Lower lobe of right lung (tissue), 2 donors: ENCODE data around the gene LRRIQ1. TPM values are rescaled to one million over a fixed set of nuclear protein-coding genes. Genes with fewer than 3 reads are reported as not detected.
A peak's percentile ranks its signal among the peaks of the same experiment; 100 is the strongest.
"Not testable (repeated sequence)": the region's sequence is repeated elsewhere in the genome, so short reads cannot be mapped to it uniquely, and the experiment has no call there.

ENCODE experiments used
- ATAC-seq, 2 donors: fragments of 200-7000 bp; cut with Tn5 transposase; one replicate each; pipeline ENCODE4 v1.9.1; 2020 to 2022; ENCODE audit warnings: mild to moderate bottlenecking in 2 of 2, moderate library complexity in 2 of 2
- DNase-seq: peaks from one replicate; pipeline ENCODE4 v3.0.0-alpha.2; 2020
- H3K27ac ChIP-seq: fragments of 200-600 bp; one replicate; pipeline ENCODE4 v1.8.0; 2022
- H3K27me3 ChIP-seq: fragments of 200-600 bp; one replicate; pipeline ENCODE4 v1.8.0; 2022; ENCODE audit warnings: low read depth
- H3K36me3 ChIP-seq: fragments of 200-600 bp; one replicate; pipeline ENCODE4 v1.8.0; 2022; ENCODE audit warnings: mild to moderate bottlenecking
- H3K4me1 ChIP-seq: fragments of 200-600 bp; one replicate; pipeline ENCODE4 v1.8.0; 2022
- H3K4me3 ChIP-seq: fragments of 200-600 bp; one replicate; pipeline ENCODE4 v1.8.0; 2022; ENCODE audit warnings: mild to moderate bottlenecking
- H3K9me3 ChIP-seq: fragments of 200-600 bp; one replicate; pipeline ENCODE4 v1.8.0; 2022
- CTCF ChIP-seq: fragments of 200-600 bp; IDR thresholded peaks from one replicate; pipeline ENCODE4 v1.8.0; 2022; ENCODE audit warnings: antibody characterized with exemption, mild to moderate bottlenecking
- intact Hi-C: fragments of 100-400 bp; cut with DNase I; formaldehyde crosslinking; loops from one replicate; pipeline ENCODE4 v1.11.0; 2022
- total RNA-seq: library from RNA; stranded (reverse); fragmentation: NEBNext Ultra II Directional; extraction: Animal tissue kit (Norgen Biotek cat#: 25700); gene quantifications from one replicate; pipeline ENCODE4 v1.2.1, GENCODE V29; 2021
- donor health status: DM: no; HTN: yes; CAD: no; lungs with severe emphysema.

Gene LRRIQ1
- total RNA-seq, 1 donor from 2014 or later: 10.6 TPM

- Histone ChIP-seq H3K4me3 (no peak overlapping the region), H3K27me3 (no peaks in the 10 kb centered on the region), H3K36me3 (no peaks in the 10 kb centered on the region), H3K4me1 (no peaks in the 10 kb centered on the region), H3K27ac (no peak overlapping the region), H3K9me3 (no peaks in the 10 kb centered on the region)
- TF ChIP-seq CTCF: no peak
- DNase-seq (no peak), ATAC-seq (no peak)
- intact Hi-C loops: no loop called here
Observed at GRCh38 chr12:85186236-85186635, 150.1 kb downstream of the LRRIQ1 start.

- DNase-seq (no peak), ATAC-seq (no peak)
- no peaks in the 10 kb centered on the region for H3K4me1 ChIP-seq
- TF ChIP-seq CTCF: no peak
- no peaks in the 10 kb centered on the region for H3K9me3 ChIP-seq
- no peaks in the 10 kb centered on the region for H3K27me3 ChIP-seq
- intact Hi-C loops: no loop called here
- H3K27ac ChIP-seq: no peak overlapping the region
- no peaks in the 10 kb centered on the region for H3K36me3 ChIP-seq
- H3K4me3 ChIP-seq: no peak overlapping the region
Observed at GRCh38 chr12:85188619-85189018, 152.5 kb downstream of the LRRIQ1 start.

- no peak for TF ChIP-seq CTCF
- DNase-seq: no peak
- Histone ChIP-seq H3K36me3 (no peaks in the 10 kb centered on the region), H3K27ac (no peak overlapping the region), H3K4me3 (no peak overlapping the region), H3K9me3 (no peaks in the 10 kb centered on the region), H3K4me1 (no peaks in the 10 kb centered on the region), H3K27me3 (no peaks in the 10 kb centered on the region)
- intact Hi-C loops: no loop called here
- no peak for ATAC-seq
Observed at GRCh38 chr12:85190728-85191127, 154.6 kb downstream of the LRRIQ1 start.

- H3K27me3 ChIP-seq, ATAC-seq, H3K27ac ChIP-seq, H3K4me3 ChIP-seq, H3K9me3 ChIP-seq, DNase-seq, H3K4me1 ChIP-seq, intact Hi-C loops, H3K36me3 ChIP-seq: not testable (repeated sequence)
Observed at GRCh38 chr12:85203809-85204208, 167.7 kb downstream of the LRRIQ1 start.

GRCh38 chr12:85206543-85206942 is 170.4 kb downstream of the LRRIQ1 start:
- Histone ChIP-seq H3K9me3 (no peaks in the 10 kb centered on the region), H3K4me3 (no peak overlapping the region), H3K27ac (no peak overlapping the region), H3K36me3 (no peaks in the 10 kb centered on the region), H3K4me1 (no peaks in the 10 kb centered on the region), H3K27me3 (no peaks in the 10 kb centered on the region)
- intact Hi-C loops: no loop called here
- DNase-seq: no peak
- no peak for TF ChIP-seq CTCF
- peak in 1 of 2 donors; percentile 11 for ATAC-seq

GRCh38 chr12:85224339-85224738 is 188.2 kb downstream of the LRRIQ1 start:
- H3K27ac ChIP-seq, H3K4me1 ChIP-seq, intact Hi-C loops, H3K4me3 ChIP-seq, DNase-seq, H3K27me3 ChIP-seq, ATAC-seq, H3K36me3 ChIP-seq, H3K9me3 ChIP-seq: not testable (repeated sequence)

GRCh38 chr12:85225501-85225900 is 189.3 kb downstream of the LRRIQ1 start:
- ATAC-seq (no peak), DNase-seq (no peak)
- H3K4me3 ChIP-seq: no peak overlapping the region

More at GRCh38 chr12:85225501-85225900, 189.3 kb downstream of the LRRIQ1 start:
- no peak for TF ChIP-seq CTCF
- intact Hi-C loops: no loop called here
- H3K27me3 ChIP-seq: no peaks in the 10 kb centered on the region
- H3K36me3 ChIP-seq: no peaks in the 10 kb centered on the region
- no peaks in the 10 kb centered on the region for H3K9me3 ChIP-seq
- no peak overlapping the region for H3K27ac ChIP-seq
- H3K4me1 ChIP-seq: no peaks in the 10 kb centered on the region
